IMR-90 (cell line): ENCODE data around the gene USP14. TPM values are rescaled to one million over a fixed set of nuclear protein-coding genes. Genes with fewer than 3 reads are reported as not detected.

Experiments
- ATAC-seq: fragments of 200-7000 bp; cut with Tn5 transposase; 2 replicates; pipeline ENCODE4 v1.9.1; 2020; ENCODE audit warnings: low read depth, mild to moderate bottlenecking, moderate library complexity
- BruUV-seq: library from RNA; stranded (reverse); fragments of 400-500 nt; replicated peaks from 2 replicates; lab custom pipeline; 2021; lab: Mats Ljungman, UMichigan
- CTCF ChIA-PET: fragments of 300-600 bp; formaldehyde crosslinking; extraction: SDS; loops from one replicate; lab custom pipeline; 2021; ENCODE audit warnings: antibody characterized with exemption; lab: Yijun Ruan, JAX
- POLR2A ChIA-PET: fragments of 300-600 bp; sonication (Branson Sonifier 250); formaldehyde crosslinking; loops from one replicate; lab custom pipeline; 2022; ENCODE audit warnings: antibody characterized with exemption; ENCODE audit not compliant: unreplicated experiment; lab: Charles Lee
- DNase-seq: peaks from one replicate; pipeline ENCODE4 v3.0.0; 2013
- H2AFZ ChIP-seq: replicated peaks from 2 replicates; pipeline ENCODE3; 2013; ENCODE audit warnings: low read length, mild to moderate bottlenecking; ENCODE audit not compliant: poor library complexity
- H2AK5ac ChIP-seq: 2 replicates; pipeline ENCODE4 v1.6.1; 2013; ENCODE audit warnings: low read depth, low read length, inconsistent platforms
- H2AK9ac ChIP-seq: replicated peaks from 2 replicates; pipeline ENCODE3; 2013; ENCODE audit warnings: mild to moderate bottlenecking, low read depth, low read length, moderate library complexity; ENCODE audit not compliant: poor library complexity
- H2BK120ac ChIP-seq: 2 replicates; pipeline ENCODE4 v1.6.1; 2013; ENCODE audit warnings: low read depth, low read length, inconsistent platforms
- H2BK15ac ChIP-seq: 3 replicates; pipeline ENCODE4 v1.6.1; 2013; ENCODE audit warnings: low read depth, low read length, inconsistent platforms
- H2BK20ac ChIP-seq: 2 replicates; pipeline ENCODE4 v1.6.1; 2013; ENCODE audit warnings: low read depth, mild to moderate bottlenecking, inconsistent platforms, low read length, moderate library complexity
- H2BK5ac ChIP-seq: 2 replicates; pipeline ENCODE4 v1.6.1; 2013; ENCODE audit warnings: mild to moderate bottlenecking, low read depth, low read length, inconsistent platforms; ENCODE audit not compliant: poor library complexity, severe bottlenecking
- H3K14ac ChIP-seq: replicated peaks from 2 replicates; pipeline ENCODE4 v1.6.1; 2013; ENCODE audit warnings: low read depth, low read length, inconsistent platforms
- H3K18ac ChIP-seq: 2 replicates; pipeline ENCODE4 v1.6.1; 2013; ENCODE audit warnings: low read depth, low read length, control low read depth
- H3K23ac ChIP-seq: 2 replicates; pipeline ENCODE4 v1.6.1; 2013; ENCODE audit warnings: low read depth, low read length, inconsistent platforms
- H3K27ac ChIP-seq: 2 replicates; pipeline ENCODE4 v1.5.1; 2013; ENCODE audit warnings: mild to moderate bottlenecking, control low read depth, low read length; ENCODE audit not compliant: insufficient read depth
- H3K27me3 ChIP-seq: 2 replicates; pipeline ENCODE4 v1.6.1; 2013; ENCODE audit warnings: low read length; ENCODE audit not compliant: control insufficient read depth, insufficient read depth
- H3K36me3 ChIP-seq: 2 replicates; pipeline ENCODE4 v1.6.1; 2013; ENCODE audit warnings: low read length, mixed read lengths; ENCODE audit not compliant: control insufficient read depth, insufficient read depth
- H3K4ac ChIP-seq: 2 replicates; pipeline ENCODE4 v1.6.1; 2013; ENCODE audit warnings: low read depth, low read length, inconsistent platforms
- H3K4me1 ChIP-seq: 2 replicates; pipeline ENCODE4 v1.6.1; 2013; ENCODE audit warnings: low read length, mixed read lengths; ENCODE audit not compliant: control insufficient read depth, insufficient read depth
- H3K4me2 ChIP-seq: 2 replicates; pipeline ENCODE4 v1.6.1; 2013; ENCODE audit warnings: low read depth, mild to moderate bottlenecking, control low read depth, low read length, moderate library complexity
- H3K4me3 ChIP-seq: 2 replicates; pipeline ENCODE4 v1.5.1; 2013; ENCODE audit warnings: low read depth, mild to moderate bottlenecking, control low read depth, low read length, moderate library complexity; ENCODE audit not compliant: insufficient read depth
- H3K56ac ChIP-seq: 2 replicates; pipeline ENCODE4 v1.6.1; 2013; ENCODE audit warnings: low read length, inconsistent platforms; ENCODE audit not compliant: insufficient read depth; ENCODE audit errors: extremely low read depth
- H3K79me1 ChIP-seq, 2 experiments: 2 replicates each; pipeline ENCODE4 v1.6.1; 2013; ENCODE audit warnings: low read length in 2 of 2, inconsistent platforms in 1 of 2, low read depth in 1 of 2
- H3K9ac ChIP-seq: 2 replicates; pipeline ENCODE4 v1.6.1; 2013; ENCODE audit warnings: low read depth, low read length, control low read depth
- H3K9me1 ChIP-seq: 2 replicates; pipeline ENCODE4 v1.6.1; 2013; ENCODE audit warnings: low read length, inconsistent platforms; ENCODE audit not compliant: insufficient read depth
- H3K9me3 ChIP-seq: 2 replicates; pipeline ENCODE4 v1.6.1; 2013; ENCODE audit warnings: low read length; ENCODE audit not compliant: control insufficient read depth, insufficient read depth
- H4K20me1 ChIP-seq: 2 replicates; pipeline ENCODE4 v1.6.1; 2013; ENCODE audit warnings: low read length, inconsistent platforms; ENCODE audit not compliant: insufficient read depth
- H4K5ac ChIP-seq: 2 replicates; pipeline ENCODE4 v1.6.1; 2013; ENCODE audit warnings: mild to moderate bottlenecking, low read depth, low read length, control low read depth
- H4K8ac ChIP-seq, 2 experiments: 2 replicates each; pipeline ENCODE4 v1.6.1; 2013; ENCODE audit warnings: low read depth in 2 of 2, low read length in 2 of 2, control low read depth in 1 of 2, inconsistent platforms in 1 of 2
- H4K91ac ChIP-seq: 2 replicates; pipeline ENCODE4 v1.6.1; 2013; ENCODE audit warnings: low read depth, low read length, inconsistent platforms; ENCODE audit not compliant: insufficient read depth
- MAZ ChIP-seq: IDR thresholded peaks from 2 replicates; pipeline ENCODE4 v1.6.1; 2012; ENCODE audit warnings: low read depth, mild to moderate bottlenecking, low read length, improper control_type of control experiment, moderate library complexity, borderline replicate concordance
- RAD21 ChIP-seq: IDR thresholded peaks from 2 replicates; pipeline ENCODE4 v1.6.1; 2012; ENCODE audit warnings: low read length, improper control_type of control experiment
- WGBS, 2 experiments: methylation state at CpG; one replicate each; pipeline versions ENCODE4 v1.1.5 to v1.1.7; 2013; ENCODE audit warnings: missing lambda C conversion rate in 2 of 2; ENCODE audit not compliant: insufficient read length in 1 of 2; ENCODE audit errors: extremely low coverage in 2 of 2; 5-methylcytosine and 5-hydroxymethylcytosine counted together
- dilution Hi-C: fragments of 300-500 bp; cut with HindIII; formaldehyde crosslinking; loops from one replicate; pipeline ENCODE4 v1.14.3; 2018; ENCODE audit warnings: low sequenced_read_pairs; ENCODE audit not compliant: unreplicated experiment
- in situ Hi-C: fragments of 300-500 bp; cut with MboI; formaldehyde crosslinking; loops from 3 replicates; pipeline ENCODE4 v1.14.3; 2019; ENCODE audit warnings: low sequenced_read_pairs, inconsistent platforms, mixed read lengths
- intact Hi-C: fragments of 100-400 bp; cut with micrococcal nuclease; formaldehyde crosslinking; loops from 2 replicates; pipeline ENCODE4 v1.10.0; 2022
- polyA plus RNA-seq, 3 experiments: library from polyadenylated mRNA; depleted of rRNA; stranded (reverse); fragments of >200 nt; gene quantifications; 2 replicates each; pipeline ENCODE4 v1.2.3, GENCODE V29; 2012; ENCODE audit warnings: low replicate concordance in 1 of 3
- total RNA-seq: library from RNA; depleted of rRNA; stranded (reverse); fragments of >200 nt; gene quantifications from 2 replicates; pipeline ENCODE4 v1.2.3, GENCODE V29; 2012

Gene USP14
- total and polyA plus RNA-seq, 2 of the 4 experiments (the other 2 are of a cell fraction) = 11.5 to 32.4 TPM

GRCh38 chr18:227902-228301, 69.5 kb downstream of the USP14 start:
- 86% methylated on average over 1 of the region's 4 CpGs; no CpG with 5 or more reads in 1 of the 2 experiments for WGBS, 2 experiments
- TF ChIP-seq MAZ = no peak
- no peak for TF ChIP-seq RAD21
- Histone ChIP-seq H3K56ac (no peak overlapping the region), H3K79me1 (peaks cover 0 to 5% of the 10 kb centered on the region in 2 experiments; a peak in 1 of 4 replicates), H4K5ac (no peak overlapping the region), H3K23ac (no peak overlapping the region), H2BK15ac (no peak overlapping the region), H2AK5ac (no peak overlapping the region), H3K4ac (no peak overlapping the region), H3K27ac (no peak overlapping the region), H3K27me3 (no peaks in the 10 kb centered on the region), H3K4me1 (no peaks in the 10 kb centered on the region), H3K14ac (no peak overlapping the region), H4K91ac (no peak overlapping the region), H4K8ac (no peak overlapping the region), H4K20me1 (no peaks in the 10 kb centered on the region), H2AFZ (no peak overlapping the region), H2BK20ac (no peak overlapping the region), H3K9me1 (no peaks in the 10 kb centered on the region), H2BK120ac (no peak overlapping the region), H2BK5ac (no peak overlapping the region), H2AK9ac (no peak overlapping the region), H3K9me3 (no peaks in the 10 kb centered on the region), H3K9ac (no peak overlapping the region), H3K4me3 (no peak overlapping the region), H3K36me3 (peaks cover 5% of the 10 kb centered on the region), H3K4me2 (no peak overlapping the region), H3K18ac (no peak overlapping the region)
- DNase-seq (no peak), ATAC-seq (no peak)
- in situ Hi-C loops (no loop called here), intact Hi-C loops (no loop called here), dilution Hi-C loops (no loop called here)
- BruUV-seq = no TSS peak
- CTCF ChIA-PET = no interaction called here
- POLR2A ChIA-PET = no interaction called here
